SH-SY5Y (cell line): ENCODE results near the gene URB2.

Experiments
- GATA2 ChIP-seq: IDR thresholded peaks from 2 replicates; pipeline ENCODE4 v1.6.1; 2011; ENCODE audit warnings: mild to moderate bottlenecking, low read depth, low read length
- GATA3 ChIP-seq: IDR thresholded peaks from 2 replicates; pipeline ENCODE4 v1.6.1; 2011; ENCODE audit warnings: low read depth, mild to moderate bottlenecking, low read length, moderate library complexity

URB2 gene

GRCh38 chr1:229685149-229685548, 59.1 kb downstream of the URB2 start:
- no peak for TF ChIP-seq GATA3
- no peak for TF ChIP-seq GATA2

DNA sequence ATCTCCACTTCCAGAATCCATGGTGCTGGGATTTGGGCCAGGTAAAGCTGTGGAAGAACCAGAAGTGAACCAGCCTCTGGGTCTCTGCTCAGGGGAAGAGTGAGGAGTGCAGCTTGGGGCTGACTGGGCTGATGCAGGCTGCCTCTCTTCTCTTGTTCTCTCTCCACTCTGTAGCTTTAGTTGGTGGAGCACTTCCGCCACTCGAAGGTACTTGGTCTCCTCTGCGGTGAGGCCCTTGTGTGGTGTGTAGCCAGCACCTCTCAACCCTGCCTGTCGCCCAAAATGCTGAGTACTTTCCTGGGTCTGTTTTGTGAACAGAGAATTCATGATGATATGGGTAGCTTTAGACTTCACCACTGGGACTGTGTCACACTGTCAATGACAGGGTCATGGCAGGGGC, 63.2 kb downstream of the URB2 start:
- TF ChIP-seq GATA2 (no peak), GATA3 (no peak)

GRCh38 chr1:229689904-229690303, 63.9 kb downstream of the URB2 start:
- TF ChIP-seq GATA2, result no peak
- TF ChIP-seq GATA3, result no peak

DNA sequence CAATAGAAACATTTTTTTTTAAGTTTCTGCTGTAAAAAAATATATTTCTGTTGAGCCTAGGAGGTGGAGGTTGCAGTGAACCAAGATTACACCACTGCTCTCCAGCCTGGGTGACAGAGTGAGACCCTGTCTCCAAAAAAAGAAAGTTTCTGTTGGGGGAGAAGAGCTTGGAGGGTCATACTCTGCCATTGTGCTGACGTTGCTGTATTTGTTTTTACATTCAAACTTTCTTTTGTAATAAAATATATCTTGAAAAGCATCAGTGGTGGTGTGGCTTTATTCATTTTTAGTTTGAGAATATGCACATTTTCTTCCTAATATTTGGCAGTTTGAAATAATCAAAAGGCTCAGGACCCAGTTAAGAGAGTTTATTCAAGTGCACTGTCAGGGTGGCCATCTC, 64.6 kb downstream of the URB2 start:
- TF ChIP-seq GATA2, result no peak
- no peak for TF ChIP-seq GATA3

DNA sequence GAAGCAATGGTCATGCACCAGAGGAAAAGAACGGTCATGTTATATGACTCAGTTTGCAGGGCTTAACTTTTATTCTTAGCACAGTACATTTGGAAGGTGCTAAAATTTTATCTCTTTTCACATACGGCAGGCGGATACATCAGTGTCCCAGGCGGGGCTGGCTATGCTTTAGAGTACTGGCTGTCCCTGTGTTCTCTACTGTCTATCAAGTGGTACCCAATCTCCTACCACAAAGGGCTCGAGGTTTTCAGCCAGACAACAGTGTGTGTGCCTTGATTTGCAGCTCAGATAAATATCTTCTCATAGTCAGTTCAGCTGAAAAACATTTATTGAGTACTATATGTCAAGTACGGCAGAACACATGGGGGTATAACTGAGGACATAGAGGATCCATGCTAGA, 65.3 kb downstream of the URB2 start:
- TF ChIP-seq GATA3, result no peak
- no peak for TF ChIP-seq GATA2

DNA sequence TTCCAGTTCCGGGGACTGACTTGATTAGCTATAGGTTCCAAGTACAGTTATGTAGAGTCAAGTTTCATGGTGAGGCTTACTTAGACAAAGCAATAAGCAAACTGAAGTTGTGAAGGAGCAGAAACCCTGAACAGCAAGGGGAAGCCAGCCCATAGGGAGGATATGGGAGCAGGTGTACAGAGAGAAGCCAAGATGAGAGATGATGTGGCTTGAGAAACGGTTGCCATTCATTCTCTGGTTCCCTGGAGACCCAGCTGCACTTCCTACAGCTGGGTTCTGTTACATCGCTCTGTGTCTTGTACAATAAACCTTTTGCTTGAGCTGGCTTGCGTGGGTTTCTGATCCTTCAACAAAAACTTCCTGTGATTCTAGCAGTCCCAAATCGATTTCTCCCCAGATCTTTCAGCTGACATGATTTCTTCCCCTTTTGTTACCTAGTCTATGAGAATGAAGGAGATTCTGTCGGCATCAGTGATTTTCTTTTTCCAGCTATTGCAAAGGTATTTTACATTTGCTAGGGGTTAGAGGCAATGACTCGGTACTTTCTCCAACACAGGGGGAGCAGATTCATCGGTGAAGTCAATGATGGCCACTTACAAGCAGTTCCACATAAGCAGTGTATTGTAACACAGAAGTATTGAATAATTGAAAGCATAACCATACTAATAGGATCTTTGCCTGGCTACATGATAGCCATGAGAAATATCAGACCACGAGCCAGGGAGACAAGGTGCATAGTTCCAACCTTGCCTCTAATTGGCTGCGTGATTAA, 67.3 kb downstream of the URB2 start:
- TF ChIP-seq GATA3 (no peak), GATA2 (no peak)

- no peak for TF ChIP-seq GATA2
- TF ChIP-seq GATA3, result no peak
Observed at GRCh38 chr1:229694053-229694693, 68.1 kb downstream of the URB2 start.

DNA sequence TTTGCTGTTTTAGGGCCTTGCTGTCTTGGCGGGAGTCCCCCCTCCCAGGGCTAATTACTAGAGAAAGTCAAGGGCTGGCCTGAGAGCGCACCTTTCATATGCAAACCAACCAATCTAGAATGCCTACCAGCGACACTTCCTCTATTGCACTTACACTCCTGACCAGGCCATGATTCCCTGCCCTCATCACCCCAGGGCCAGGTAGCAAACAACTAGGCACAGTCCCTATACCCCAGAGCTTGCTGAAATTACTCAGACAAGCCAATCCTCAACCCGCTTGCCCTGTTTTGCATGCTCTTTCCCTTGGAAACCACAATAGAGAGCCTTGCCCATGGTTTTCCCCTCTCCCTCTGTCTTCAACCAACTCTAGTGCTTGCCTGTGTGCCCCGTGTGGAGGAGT, 70.3 kb downstream of the URB2 start:
- TF ChIP-seq GATA3 (no peak), GATA2 (no peak)

DNA sequence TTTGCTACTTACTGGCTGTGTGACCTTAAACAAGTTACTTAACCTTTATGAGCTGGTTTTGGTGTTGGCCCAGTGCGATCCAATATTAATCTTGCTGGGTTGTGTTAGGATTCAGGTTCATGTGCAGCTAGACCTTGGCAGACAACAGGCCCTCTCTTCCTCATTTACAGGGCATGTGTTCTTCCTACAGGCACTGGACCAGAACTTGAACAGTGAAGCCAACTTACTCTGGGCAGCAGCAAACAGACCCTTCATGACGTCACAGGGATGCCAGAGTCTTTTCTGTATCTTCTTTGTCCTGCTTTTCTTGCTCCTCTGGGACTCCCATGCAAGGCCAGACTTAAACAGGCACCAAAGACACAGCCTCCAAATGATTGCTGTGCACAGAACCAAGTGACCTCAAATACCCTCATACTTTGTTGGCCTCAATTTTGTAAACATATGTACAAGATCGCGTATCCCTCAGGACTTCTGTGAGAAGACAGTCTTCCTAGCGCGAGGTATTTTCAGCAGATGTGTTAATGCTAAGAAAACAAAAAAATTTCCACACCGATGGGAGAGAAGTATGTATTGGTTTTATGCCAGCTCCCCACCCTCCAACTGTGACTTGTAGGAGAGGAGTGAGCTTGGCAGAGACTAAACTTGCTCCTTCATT, 73.7 kb downstream of the URB2 start:
- TF ChIP-seq GATA3 (no peak), GATA2 (no peak)

GRCh38 chr1:229704157-229704556, 78.1 kb downstream of the URB2 start:
- TF ChIP-seq GATA3 (no peak), GATA2 (no peak)

DNA sequence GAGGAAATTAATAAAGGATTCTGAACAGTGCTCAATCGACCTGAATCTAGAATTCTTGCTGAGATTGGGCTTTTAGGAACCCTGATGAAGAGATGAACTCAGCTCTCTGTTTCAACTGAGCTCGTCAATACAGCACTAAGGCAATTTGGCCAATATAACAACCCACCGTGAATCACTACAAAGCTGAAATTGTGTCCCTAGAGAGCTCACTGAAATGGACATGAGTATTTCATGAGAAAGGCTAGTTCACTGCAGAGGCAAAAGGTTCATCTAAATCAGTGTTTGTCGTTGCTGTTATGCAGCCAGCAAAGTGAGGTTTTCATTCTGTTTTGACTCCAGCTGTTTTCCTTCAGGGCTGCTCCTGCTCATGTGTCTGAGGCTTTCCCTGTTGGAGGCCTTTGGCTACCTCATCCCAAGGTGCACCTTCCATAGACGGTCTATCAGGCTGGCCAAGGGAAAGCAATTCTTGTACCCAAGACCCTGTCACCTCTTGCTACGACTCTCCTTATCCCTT, 83.5 kb downstream of the URB2 start:
- no peak for TF ChIP-seq GATA2
- TF ChIP-seq GATA3, result no peak
